Keratinocyte (primary cell): ENCODE measurements around the gene PNKD. TPM values are rescaled to one million over a fixed set of nuclear protein-coding genes. Genes with fewer than 3 reads are reported as not detected.
A peak's percentile ranks its signal among the peaks of the same experiment; 100 is the strongest.
"Not testable (repeated sequence)": the region's sequence is repeated elsewhere in the genome, so short reads cannot be mapped to it uniquely, and the experiment has no call there.

ENCODE experiments used
- DNase-seq: peaks from one replicate; pipeline ENCODE4 v3.0.0-alpha.2; 2011; ENCODE audit warnings: low read depth, missing footprints, low spot score
- FAIRE-seq: peaks from 2 replicates; lab custom pipeline; 2011; peaks lifted over from hg19 to GRCh38; lab: Jason Lieb, UNC
- H2AFZ ChIP-seq: 2 replicates; pipeline ENCODE4 v1.6.0; 2012; ENCODE audit warnings: low read length, control low read depth, inconsistent platforms; ENCODE audit not compliant: control insufficient read depth
- H3K27ac ChIP-seq: 2 replicates; pipeline ENCODE4 v1.5.1; 2011; ENCODE audit warnings: low read length; ENCODE audit not compliant: control insufficient read depth, insufficient read depth
- H3K27me3 ChIP-seq: 3 replicates; pipeline ENCODE4 v1.6.0; 2011; ENCODE audit warnings: low read length; ENCODE audit not compliant: control insufficient read depth, insufficient read depth; ENCODE audit errors: extremely low read depth
- H3K36me3 ChIP-seq, 2 experiments: 2 replicates in 1 of 2; 3 replicates in 1 of 2; pipeline ENCODE4 v1.5.1; 2011; ENCODE audit warnings: low read length in 2 of 2, mild to moderate bottlenecking in 1 of 2; ENCODE audit not compliant: control insufficient read depth in 2 of 2, insufficient read depth in 2 of 2; ENCODE audit errors: extremely low read depth in 1 of 2
- H3K4me1 ChIP-seq: 3 replicates; pipeline ENCODE4 v1.5.1; 2011; ENCODE audit warnings: low read length; ENCODE audit not compliant: control insufficient read depth, insufficient read depth; ENCODE audit errors: extremely low read depth
- H3K4me2 ChIP-seq: 3 replicates; pipeline ENCODE4 v1.6.0; 2011; ENCODE audit warnings: low read depth, low read length; ENCODE audit not compliant: control insufficient read depth, insufficient read depth; ENCODE audit errors: extremely low read depth
- H3K4me3 ChIP-seq, 3 experiments: fragments of 200-600 bp in 1 of 3; sonication (generic) in 1 of 3; 2 replicates in 2 of 3; 3 replicates in 1 of 3; pipeline ENCODE4 v1.5.1; 2011 to 2016; ENCODE audit warnings: low read length in 3 of 3, mild to moderate bottlenecking in 3 of 3, control low read depth in 2 of 3, inconsistent platforms in 1 of 3, low read depth in 1 of 3, mixed read lengths in 1 of 3, mixed run types in 1 of 3, moderate library complexity in 1 of 3; ENCODE audit not compliant: control insufficient read depth in 2 of 3, insufficient read depth in 2 of 3; ENCODE audit errors: extremely low read depth in 1 of 3
- H3K79me2 ChIP-seq: 2 replicates; pipeline ENCODE4 v1.6.0; 2012; ENCODE audit warnings: low read length; ENCODE audit not compliant: control insufficient read depth, insufficient read depth
- H3K9ac ChIP-seq: 3 replicates; pipeline ENCODE4 v1.6.0; 2011; ENCODE audit warnings: low read length; ENCODE audit not compliant: control insufficient read depth, insufficient read depth; ENCODE audit errors: extremely low read depth
- H3K9me1 ChIP-seq: 3 replicates; pipeline ENCODE4 v1.6.0; 2011; ENCODE audit warnings: low read length; ENCODE audit not compliant: control insufficient read depth, insufficient read depth; ENCODE audit errors: extremely low read depth
- H3K9me3 ChIP-seq: 2 replicates; pipeline ENCODE4 v1.5.1; 2012; ENCODE audit warnings: low read depth, low read length; ENCODE audit not compliant: control insufficient read depth
- H4K20me1 ChIP-seq: 3 replicates; pipeline ENCODE4 v1.6.0; 2011; ENCODE audit warnings: low read length; ENCODE audit not compliant: control insufficient read depth, insufficient read depth; ENCODE audit errors: extremely low read depth
- CTCF ChIP-seq, 3 experiments: IDR thresholded peaks in 1 of 3; conservative IDR thresholded peaks in 1 of 3; optimal IDR thresholded peaks in 1 of 3; 2 replicates in 2 of 3; 3 replicates in 1 of 3; pipeline versions ENCODE3 to v1.5.1; 2011; ENCODE audit warnings: low read length in 3 of 3, mild to moderate bottlenecking in 3 of 3, moderate library complexity in 2 of 3, control low read depth in 1 of 3, inconsistent platforms in 1 of 3; ENCODE audit not compliant: insufficient read depth in 2 of 3; ENCODE audit errors: extremely low read depth in 1 of 3
- EZH2 ChIP-seq: IDR thresholded peaks from one replicate; pipeline ENCODE4 v1.6.1; 2012; ENCODE audit warnings: inconsistent platforms, mild to moderate bottlenecking, low read length, moderate library complexity
- dilution Hi-C: fragments of 300-500 bp; cut with MboI; formaldehyde crosslinking; loops from one replicate; pipeline ENCODE4 v1.7.0; 2020; ENCODE audit warnings: low sequenced_read_pairs; ENCODE audit not compliant: extremely low pct_ligation_motif_present
- polyA plus RNA-seq, 5 experiments: library from polyadenylated mRNA; depleted of rRNA in 3 of 5; stranded (reverse) in 3 of 5; stranded (forward) in 1 of 5; unstranded in 1 of 5; fragments of >200 nt; gene quantifications; 1 replicate in 1 of 5; 2 replicates in 3 of 5; 3 replicates in 1 of 5; pipeline versions ENCODE4 v1.2.1 to v1.2.3, GENCODE V29; 2011 to 2012; ENCODE audit warnings: missing spikeins in 2 of 5, low read depth in 1 of 5, low replicate concordance in 1 of 5

PNKD gene
- polyA plus RNA-seq, 1 donor (not counting 4 experiments of a cell fraction or from before 2014, with no cell fraction given), result 22.8 TPM

GRCh38 chr2:218271865-218272530, 1.7 kb downstream of the PNKD start:
- Histone ChIP-seq H3K4me2 (peak overlapping the region; percentile 88), H3K27ac (peak overlapping the region; percentile 65), H3K79me2 (peaks cover 23% of the 10 kb centered on the region), H3K9ac (peak overlapping the region; percentile 80), H3K4me1 (peaks cover 27% of the 10 kb centered on the region), H3K9me3 (no peaks in the 10 kb centered on the region), H3K9me1 (peaks cover 2% of the 10 kb centered on the region), H3K27me3 (no peaks in the 10 kb centered on the region), H3K36me3 (peaks cover 34 to 35% of the 10 kb centered on the region in 2 experiments), H3K4me3 (peak overlapping the region; percentile 76 to 96 (median 93)), H4K20me1 (peaks cover 3% of the 10 kb centered on the region), H2AFZ (no peak overlapping the region)
- TF ChIP-seq EZH2 (no peak), CTCF (optimal IDR thresholded peaks at IDR 0.05 in 1 of 3, IDR thresholded peaks at IDR 0.05 in 1 of 3, conservative IDR thresholded peaks at IDR 0.05 in 1 of 3; ENCODE audit: extremely low read depth in 1 of 3, insufficient read depth in 2 of 3, low read length in 3 of 3) (no peak)
- dilution Hi-C loops, result no loop called here
- FAIRE-seq (peak; percentile 29), DNase-seq (no peak)

DNA sequence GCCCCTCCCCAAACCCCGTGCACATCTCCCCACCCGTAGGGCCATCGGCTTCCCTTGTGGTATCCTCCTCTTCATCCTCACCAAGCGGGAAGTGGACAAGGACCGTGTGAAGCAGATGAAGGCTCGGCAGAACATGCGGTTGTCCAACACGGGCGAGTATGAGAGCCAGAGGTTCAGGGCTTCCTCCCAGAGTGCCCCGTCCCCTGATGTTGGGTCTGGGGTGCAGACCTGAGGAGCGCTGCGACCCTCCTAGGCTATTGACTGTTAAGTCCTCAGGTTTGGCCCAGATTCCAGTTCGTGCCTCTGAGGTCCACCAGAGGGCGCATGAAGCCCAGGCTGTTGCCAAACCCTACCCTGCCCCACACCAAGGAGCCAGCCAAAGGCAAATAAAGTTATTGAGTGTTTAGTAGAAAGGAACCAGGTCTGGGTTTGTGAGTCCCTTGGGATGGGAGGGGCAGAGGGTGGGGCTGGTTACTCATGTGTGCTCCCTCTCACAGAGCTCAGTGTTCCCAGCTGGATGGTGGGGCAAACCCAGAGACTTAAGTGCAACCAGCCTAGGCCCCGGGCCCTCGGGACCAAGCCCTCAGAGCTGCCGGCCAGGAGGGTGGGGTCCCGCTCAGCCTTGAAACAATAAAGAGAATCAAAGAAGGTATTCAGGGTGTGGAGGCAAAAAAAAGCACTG, 2.4 kb downstream of the PNKD start:
- FAIRE-seq (peak; percentile 82), DNase-seq (peak; percentile 91)
- peaks cover 2% of the 10 kb centered on the region for H3K9me1 ChIP-seq
- H3K9ac ChIP-seq, result peak overlapping the region; percentile 56
- no peaks in the 10 kb centered on the region for H3K27me3 ChIP-seq
- peaks cover 35 to 37% of the 10 kb centered on the region in 2 experiments for H3K36me3 ChIP-seq
- H2AFZ ChIP-seq, result no peak overlapping the region
- peaks cover 27% of the 10 kb centered on the region for H3K4me1 ChIP-seq
- dilution Hi-C loops, result no loop called here
- no peaks in the 10 kb centered on the region for H3K9me3 ChIP-seq
- H3K79me2 ChIP-seq, result peaks cover 26% of the 10 kb centered on the region
- H4K20me1 ChIP-seq, result peaks cover 4% of the 10 kb centered on the region
- H3K4me2 ChIP-seq, result peak overlapping the region; percentile 88
- H3K27ac ChIP-seq, result peak overlapping the region; percentile 65
- TF ChIP-seq EZH2 (no peak), CTCF (optimal IDR thresholded peaks at IDR 0.05 in 1 of 3, IDR thresholded peaks at IDR 0.05 in 1 of 3, conservative IDR thresholded peaks at IDR 0.05 in 1 of 3; ENCODE audit: extremely low read depth in 1 of 3, insufficient read depth in 2 of 3, low read length in 3 of 3) (peak in 2 of 3 experiments; percentile 87 to 90)
- no peak overlapping the region for H3K4me3 ChIP-seq

DNA sequence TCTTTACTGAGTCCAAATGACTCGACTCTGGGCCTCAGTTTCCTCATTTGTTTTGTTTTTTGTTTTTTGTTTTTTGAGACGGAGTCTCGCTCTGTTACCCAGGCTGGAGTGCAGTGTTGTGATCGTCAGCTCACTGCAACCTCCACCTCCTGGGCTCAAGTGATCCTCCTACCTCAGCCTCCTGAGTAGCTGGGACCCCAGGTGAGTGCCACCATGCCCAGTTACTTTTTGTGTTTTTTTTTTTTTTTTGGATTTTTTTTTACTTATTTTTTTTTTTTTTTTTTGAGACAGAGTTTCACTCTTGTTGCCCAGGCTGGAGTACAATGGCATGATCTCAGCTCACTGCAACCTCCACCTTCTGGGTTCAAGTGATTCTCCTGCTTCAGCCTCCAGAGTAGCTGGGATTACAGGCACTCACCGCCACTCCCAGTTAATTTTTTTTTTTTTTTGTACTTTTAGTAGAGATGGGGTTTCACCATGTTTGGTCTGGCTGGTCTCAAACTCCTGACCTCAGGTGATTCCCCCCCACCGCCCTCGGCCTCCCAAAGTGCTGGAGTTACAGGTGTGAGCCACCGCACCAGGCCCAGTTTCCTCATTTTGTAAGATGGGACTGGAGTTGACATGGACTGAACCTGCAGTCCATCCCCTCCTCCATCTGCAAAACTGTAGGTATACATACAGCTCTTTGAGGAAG, 3.0 kb downstream of the PNKD start:
- not testable (repeated sequence) for FAIRE-seq
- peaks cover 40 to 42% of the 10 kb centered on the region in 2 experiments for H3K36me3 ChIP-seq
- H3K4me1 ChIP-seq, result peaks cover 27% of the 10 kb centered on the region

More for the DNA sequence above, 3.0 kb downstream of the PNKD start:
- H2AFZ ChIP-seq, H3K27me3 ChIP-seq, H3K4me3 ChIP-seq, DNase-seq, dilution Hi-C loops, H3K9me3 ChIP-seq, H4K20me1 ChIP-seq, H3K9me1 ChIP-seq: not testable (repeated sequence)
- Histone ChIP-seq H3K27ac (peak overlapping the region; percentile 65), H3K9ac (peak overlapping the region; percentile 56), H3K79me2 (peaks cover 31% of the 10 kb centered on the region), H3K4me2 (peak overlapping the region; percentile 45)
